OCI-LY3 (cell line): ENCODE results near the gene SHH.

Experiments used
- H2AFZ ChIP-seq: fragments of 200-600, 300-600 bp; shearing (Covaris generic); 2 replicates; pipeline ENCODE4 v1.6.0; 2014; ENCODE audit warnings: antibody characterized with exemption, low read depth, low read length
- H3K27ac ChIP-seq: fragments of 200-600, 300-600 bp; sonication (generic); 2 replicates; pipeline ENCODE4 v1.5.1; 2014; ENCODE audit warnings: mild to moderate bottlenecking, low read length, moderate library complexity, mixed read lengths
- H3K27me3 ChIP-seq: fragments of 200-600, 300-600 bp; sonication (generic); 2 replicates; pipeline ENCODE4 v1.6.1; 2014; ENCODE audit warnings: low read depth, low read length, mixed read lengths
- H3K36me3 ChIP-seq: fragments of 200-600, 300-600 bp; sonication (generic); replicated peaks from 2 replicates; pipeline ENCODE3; 2014; ENCODE audit warnings: low read depth, low read length, mixed read lengths
- H3K4me1 ChIP-seq: fragments of 300-600, 200-600 bp; sonication (generic); 2 replicates; pipeline ENCODE4 v1.6.1; 2014; ENCODE audit warnings: low read length, mixed read lengths
- H3K4me2 ChIP-seq: fragments of 200-600, 300-600 bp; sonication (generic); 2 replicates; pipeline ENCODE4 v1.6.1; 2014; ENCODE audit warnings: low read length, mixed read lengths
- H3K4me3 ChIP-seq: fragments of 300-600, 200-600 bp; sonication (generic); 2 replicates; pipeline ENCODE4 v1.5.1; 2014; ENCODE audit warnings: antibody characterized with exemption, mild to moderate bottlenecking, low read length, moderate library complexity
- H3K79me2 ChIP-seq: fragments of 300-600, 200-600 bp; shearing (Covaris generic); 2 replicates; pipeline ENCODE4 v1.6.1; 2014; ENCODE audit warnings: mild to moderate bottlenecking, low read length, mixed read lengths
- H3K9ac ChIP-seq: fragments of 300-600, 200-600 bp; shearing (Covaris generic); 2 replicates; pipeline ENCODE4 v1.6.0; 2014; ENCODE audit warnings: mild to moderate bottlenecking, low read length, moderate library complexity
- H3K9me3 ChIP-seq: fragments of 200-600, 300-600 bp; shearing (Covaris generic); 2 replicates; pipeline ENCODE4 v1.6.1; 2014; ENCODE audit warnings: low read length, mixed read lengths; ENCODE audit not compliant: insufficient read depth
- H4K20me1 ChIP-seq: fragments of 200-600, 300-600 bp; sonication (generic); 2 replicates; pipeline ENCODE4 v1.6.1; 2016; ENCODE audit warnings: low read length, mixed read lengths; ENCODE audit not compliant: insufficient read depth
- EZH2phosphoT487 ChIP-seq: fragments of 200-600 bp; shearing (Covaris generic); IDR thresholded peaks from 2 replicates; pipeline ENCODE4 v1.6.1; 2018; ENCODE audit warnings: antibody characterized with exemption, mixed run types, low read depth
- TF ChIP-seq, protein P1 (sequence below): fragments of 200-600, 300-600 bp; sonication (generic); IDR thresholded peaks from 2 replicates; pipeline ENCODE4 v1.5.1; 2014; ENCODE audit warnings: antibody characterized with exemption, low read length, low read depth

SHH gene

DNA sequence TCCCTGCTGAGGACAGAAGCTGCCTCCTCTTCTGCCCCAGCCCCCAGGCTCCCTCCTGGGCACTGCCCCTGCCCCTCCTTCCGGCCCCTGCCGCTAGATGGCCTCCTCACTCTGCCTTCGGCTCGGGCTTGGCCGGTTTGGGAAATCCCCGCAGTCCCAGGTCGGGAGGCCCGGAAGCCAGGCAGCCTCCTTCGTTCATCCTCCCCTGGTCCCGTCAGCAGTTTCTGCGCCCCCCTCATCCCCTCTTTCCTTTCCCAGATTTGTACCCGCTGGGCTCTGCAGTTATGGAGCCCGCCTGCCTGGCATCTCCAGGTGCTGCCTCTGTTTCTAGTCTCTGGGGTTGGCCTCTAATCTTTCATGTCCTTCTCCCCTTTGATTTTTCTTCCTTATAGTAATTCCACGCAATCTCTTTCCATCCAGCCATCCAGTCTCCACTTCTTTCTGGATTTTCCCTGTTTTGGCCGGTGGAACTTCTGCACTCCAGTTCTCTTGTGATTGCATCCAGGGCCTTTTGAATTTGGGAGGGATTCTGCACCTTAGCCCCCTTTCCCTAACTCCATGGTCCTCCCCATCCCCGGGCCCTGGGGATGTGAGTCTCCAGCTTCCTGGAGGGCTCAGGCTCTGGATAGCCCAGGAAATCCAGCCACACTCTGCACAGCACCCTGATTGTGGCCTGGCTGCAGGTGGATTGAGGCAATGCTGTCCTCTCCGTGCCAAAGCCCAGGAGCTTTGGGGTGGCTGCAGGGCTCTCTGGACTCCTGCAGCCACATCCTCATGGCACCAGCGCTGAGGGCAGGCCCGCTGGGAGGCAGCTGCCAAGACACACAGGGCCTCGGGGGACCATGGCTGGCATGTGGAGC, 3.3 kb upstream of the SHH start:
- peak overlapping the region; percentile 92 for H3K4me2 ChIP-seq
- TF ChIP-seq EZH2phosphoT487: no peak
- TF ChIP-seq, protein P1, sequence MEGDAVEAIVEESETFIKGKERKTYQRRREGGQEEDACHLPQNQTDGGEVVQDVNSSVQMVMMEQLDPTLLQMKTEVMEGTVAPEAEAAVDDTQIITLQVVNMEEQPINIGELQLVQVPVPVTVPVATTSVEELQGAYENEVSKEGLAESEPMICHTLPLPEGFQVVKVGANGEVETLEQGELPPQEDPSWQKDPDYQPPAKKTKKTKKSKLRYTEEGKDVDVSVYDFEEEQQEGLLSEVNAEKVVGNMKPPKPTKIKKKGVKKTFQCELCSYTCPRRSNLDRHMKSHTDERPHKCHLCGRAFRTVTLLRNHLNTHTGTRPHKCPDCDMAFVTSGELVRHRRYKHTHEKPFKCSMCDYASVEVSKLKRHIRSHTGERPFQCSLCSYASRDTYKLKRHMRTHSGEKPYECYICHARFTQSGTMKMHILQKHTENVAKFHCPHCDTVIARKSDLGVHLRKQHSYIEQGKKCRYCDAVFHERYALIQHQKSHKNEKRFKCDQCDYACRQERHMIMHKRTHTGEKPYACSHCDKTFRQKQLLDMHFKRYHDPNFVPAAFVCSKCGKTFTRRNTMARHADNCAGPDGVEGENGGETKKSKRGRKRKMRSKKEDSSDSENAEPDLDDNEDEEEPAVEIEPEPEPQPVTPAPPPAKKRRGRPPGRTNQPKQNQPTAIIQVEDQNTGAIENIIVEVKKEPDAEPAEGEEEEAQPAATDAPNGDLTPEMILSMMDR: peak; percentile 84
- no peaks in the 10 kb centered on the region for H3K79me2 ChIP-seq
- peak overlapping the region; percentile 72 for H3K4me3 ChIP-seq
- peaks cover 4% of the 10 kb centered on the region; the same call in 1 of the 2 replicates for H3K4me1 ChIP-seq
- H3K9ac ChIP-seq: peak overlapping the region; percentile 46; the same call in 1 of the 2 replicates
- H3K27ac ChIP-seq: no peak overlapping the region
- no peaks in the 10 kb centered on the region for H3K9me3 ChIP-seq
- no peaks in the 10 kb centered on the region for H3K36me3 ChIP-seq
- no peaks in the 10 kb centered on the region for H4K20me1 ChIP-seq
- peaks cover 12% of the 10 kb centered on the region; the same call in 1 of the 2 replicates for H3K27me3 ChIP-seq
- peak overlapping the region; percentile 99 for H2AFZ ChIP-seq

DNA sequence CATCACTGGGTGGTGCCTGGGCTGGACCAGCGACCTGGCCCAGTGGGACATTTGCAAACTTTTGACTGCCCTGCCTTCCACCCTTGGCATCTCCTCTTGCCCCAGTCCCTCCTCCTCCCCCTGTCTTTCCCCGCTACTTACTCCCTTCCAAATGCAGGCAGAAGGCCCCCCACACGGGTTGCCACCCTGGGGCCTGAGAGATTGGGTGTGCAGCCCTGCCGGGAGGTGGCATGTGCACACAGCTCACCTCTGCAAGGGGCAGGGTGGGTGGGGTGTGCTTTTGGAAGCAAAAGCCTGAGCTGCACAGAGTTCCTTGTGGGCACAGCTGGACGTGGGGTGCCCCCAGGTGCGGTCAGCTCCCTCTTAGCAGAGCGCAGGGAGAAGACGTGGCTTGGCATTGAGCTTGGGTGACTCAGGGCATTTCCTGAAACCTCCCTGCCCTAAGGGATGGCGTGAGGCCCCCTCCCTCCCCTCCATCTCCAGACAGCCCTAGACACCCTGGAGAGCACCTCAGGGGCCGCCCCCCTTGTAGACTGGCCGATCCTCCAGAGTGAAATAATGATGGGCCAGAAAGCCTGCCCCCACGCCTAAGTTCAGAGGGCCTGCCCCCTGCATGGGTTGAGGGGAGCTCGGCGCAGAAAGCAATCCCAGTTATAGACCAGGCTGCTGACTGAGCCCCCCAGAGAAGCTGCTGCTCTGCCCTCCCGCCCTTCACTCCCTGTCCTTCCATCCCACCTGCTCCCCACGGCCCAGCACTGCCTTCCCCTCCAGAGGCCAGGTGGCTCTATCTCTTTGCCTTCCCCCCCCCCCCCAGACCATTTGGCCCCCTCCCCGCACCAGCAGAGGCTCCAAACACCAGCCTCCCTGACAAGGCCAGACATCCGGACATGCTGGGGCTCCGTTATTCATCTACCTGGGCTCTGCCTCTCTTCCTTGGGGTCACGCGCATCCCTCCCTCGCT, 2.3 kb upstream of the SHH start:
- Histone ChIP-seq H3K27ac (no peak overlapping the region), H3K36me3 (no peaks in the 10 kb centered on the region), H3K4me3 (no peak overlapping the region), H2AFZ (no peak overlapping the region), H3K27me3 (peaks cover 12% of the 10 kb centered on the region; the same call in 1 of the 2 replicates), H4K20me1 (no peaks in the 10 kb centered on the region), H3K79me2 (no peaks in the 10 kb centered on the region), H3K9me3 (no peaks in the 10 kb centered on the region), H3K4me2 (no peak overlapping the region), H3K4me1 (peaks cover 4% of the 10 kb centered on the region; the same call in 1 of the 2 replicates), H3K9ac (no peak overlapping the region)
- TF ChIP-seq EZH2phosphoT487: no peak
- TF ChIP-seq, protein P1: no peak

DNA sequence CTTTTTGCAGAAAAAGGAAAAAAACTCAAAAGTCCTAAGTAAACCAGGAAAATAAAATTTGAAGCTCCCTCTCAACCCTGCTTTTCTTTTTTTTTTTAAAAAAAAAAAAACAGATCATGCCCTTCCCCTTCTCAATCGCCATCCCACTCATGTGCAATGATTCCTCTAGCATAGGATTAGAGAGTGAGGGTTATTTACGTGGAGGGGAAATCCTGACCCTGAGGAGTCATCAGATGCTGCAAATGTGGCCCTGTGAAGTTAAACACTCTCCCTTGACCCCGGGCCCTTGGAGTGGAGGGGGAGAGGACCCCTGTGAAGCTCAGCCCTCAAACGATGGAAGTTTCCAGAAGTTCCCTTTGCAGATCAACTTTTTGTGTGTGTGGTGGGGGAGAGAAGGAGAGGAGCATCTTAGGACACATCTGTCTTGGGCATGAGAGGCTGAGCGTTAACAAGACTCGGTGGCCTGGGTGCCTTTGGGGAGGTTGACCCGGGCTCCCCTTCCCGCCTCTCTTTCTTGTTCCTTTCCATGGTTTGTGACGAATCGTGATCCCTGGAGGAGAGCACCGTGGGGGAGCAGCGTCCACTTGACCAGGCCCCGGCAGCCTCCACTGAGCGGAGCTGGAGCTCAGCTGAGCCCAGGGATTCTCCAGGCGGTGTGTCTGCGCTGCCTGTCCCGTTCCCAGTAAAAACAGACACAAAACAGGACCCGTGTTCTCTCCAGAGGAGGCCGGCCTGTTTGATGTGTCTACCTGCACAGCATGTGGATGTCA, 1.5 kb upstream of the SHH start:
- no peaks in the 10 kb centered on the region for H4K20me1 ChIP-seq
- peaks cover 4% of the 10 kb centered on the region; the same call in 1 of the 2 replicates for H3K4me1 ChIP-seq
- H3K27me3 ChIP-seq: peaks cover 12% of the 10 kb centered on the region; the same call in 1 of the 2 replicates
- H2AFZ ChIP-seq: no peak overlapping the region
- no peak for TF ChIP-seq EZH2phosphoT487
- TF ChIP-seq, protein P1: no peak
- H3K4me2 ChIP-seq: no peak overlapping the region
- no peaks in the 10 kb centered on the region for H3K79me2 ChIP-seq
- H3K9ac ChIP-seq: no peak overlapping the region
- H3K36me3 ChIP-seq: no peaks in the 10 kb centered on the region
- no peaks in the 10 kb centered on the region for H3K9me3 ChIP-seq
- no peak overlapping the region for H3K4me3 ChIP-seq
- no peak overlapping the region for H3K27ac ChIP-seq
